OCI-LY7 (cell line): ENCODE measurements around the gene AOX1. TPM values are rescaled to one million over a fixed set of nuclear protein-coding genes. Genes with fewer than 3 reads are reported as not detected.

Source experiments
- BruUV-seq: library from RNA; stranded (reverse); fragments of 400-500 nt; replicated peaks from 2 replicates; lab custom pipeline; 2021; lab: Mats Ljungman, UMichigan
- CTCF ChIA-PET: fragments of 300-600 bp; sonication (Branson Sonifier 250); formaldehyde crosslinking; loops from one replicate; lab custom pipeline; 2022; ENCODE audit warnings: antibody characterized with exemption; ENCODE audit not compliant: unreplicated experiment; lab: Charles Lee
- POLR2A ChIA-PET: fragments of 300-600 bp; sonication (Branson Sonifier 250); formaldehyde crosslinking; loops from one replicate; lab custom pipeline; 2022; ENCODE audit warnings: antibody characterized with exemption; lab: Charles Lee
- DNase-seq: peaks from one replicate; pipeline ENCODE4 v3.0.0-alpha.2; 2015; ENCODE audit warnings: low spot score
- H2AFZ ChIP-seq: fragments of 200-600 bp; sonication (generic), shearing (Covaris generic); 2 replicates; pipeline ENCODE4 v1.6.1; 2014; ENCODE audit warnings: mild to moderate bottlenecking, antibody characterized with exemption, low read length, moderate library complexity
- H3K27ac ChIP-seq: fragments of 200-600 bp; sonication (generic); 2 replicates; pipeline ENCODE4 v1.5.1; 2014; ENCODE audit warnings: mixed run types, low read depth, mild to moderate bottlenecking, moderate library complexity, low read length, inconsistent platforms; ENCODE audit not compliant: poor library complexity, severe bottlenecking
- H3K36me3 ChIP-seq: fragments of 200-600 bp; sonication (generic); 2 replicates; pipeline ENCODE4 v1.6.1; 2014; ENCODE audit warnings: mild to moderate bottlenecking, antibody characterized with exemption, low read length, moderate library complexity, mixed read lengths; ENCODE audit not compliant: insufficient read depth
- H3K4me1 ChIP-seq: fragments of 200-600 bp; sonication (generic); 2 replicates; pipeline ENCODE4 v1.5.1; 2014; ENCODE audit warnings: mild to moderate bottlenecking, low read length; ENCODE audit not compliant: insufficient read depth, poor library complexity, severe bottlenecking
- H3K4me2 ChIP-seq: fragments of 200-600 bp; sonication (generic); 2 replicates; pipeline ENCODE4 v1.6.1; 2014; ENCODE audit warnings: mild to moderate bottlenecking, low read length
- H3K4me3 ChIP-seq: fragments of 200-600 bp; sonication (generic); 2 replicates; pipeline ENCODE4 v1.5.1; 2014; ENCODE audit warnings: mild to moderate bottlenecking, low read depth, low read length; ENCODE audit not compliant: poor library complexity, severe bottlenecking
- H3K79me2 ChIP-seq: fragments of 200-600 bp; sonication (generic); 2 replicates; pipeline ENCODE4 v1.6.1; 2016; ENCODE audit warnings: low read depth, mild to moderate bottlenecking, low read length, moderate library complexity, mixed read lengths; ENCODE audit not compliant: insufficient read depth
- H3K9me2 ChIP-seq: fragments of 200-600 bp; sonication (generic); 2 replicates; pipeline ENCODE4 v1.6.1; 2016; ENCODE audit warnings: mild to moderate bottlenecking, low read length, mixed read lengths; ENCODE audit not compliant: insufficient read depth
- H3K9me3 ChIP-seq: fragments of 200-600 bp; sonication (generic); 2 replicates; pipeline ENCODE4 v1.6.1; 2014; ENCODE audit warnings: mild to moderate bottlenecking, mixed run types, low read length, mixed read lengths
- H4K20me1 ChIP-seq: fragments of 200-600 bp; sonication (generic); 2 replicates; pipeline ENCODE4 v1.6.1; 2014; ENCODE audit warnings: mild to moderate bottlenecking, antibody characterized with exemption, low read length, moderate library complexity, mixed read lengths; ENCODE audit not compliant: insufficient read depth
- EZH2phosphoT487 ChIP-seq: fragments of 200-600 bp; sonication (generic); IDR thresholded peaks from 2 replicates; pipeline ENCODE4 v1.6.1; 2018; ENCODE audit warnings: low read depth, borderline replicate concordance, mild to moderate bottlenecking, mixed run types, antibody characterized with exemption, low read length, moderate library complexity, mixed read lengths
- intact Hi-C: fragments of 100-400 bp; cut with micrococcal nuclease; formaldehyde crosslinking; loops from one replicate; pipeline ENCODE4 v1.10.0; 2022; ENCODE audit not compliant: unreplicated experiment
- total RNA-seq, 2 experiments: library from RNA; depleted of rRNA in 1 of 2; stranded (reverse); fragments of >200 nt in 1 of 2; shearing (Covaris generic) in 1 of 2; gene quantifications; 2 replicates each; pipeline ENCODE4 v1.2.3, GENCODE V29; 2014 to 2022
- TF ChIP-seq, protein P1 (sequence below): fragments of 200-600 bp; sonication (generic); conservative IDR thresholded peaks from 2 replicates; pipeline ENCODE4 v1.5.1; 2014; ENCODE audit warnings: mild to moderate bottlenecking, antibody characterized with exemption, low read length, moderate library complexity, mixed read lengths

AOX1 gene
- total RNA-seq, 2 experiments from 2014 or later, result 0.06 TPM; not detected in 1

GRCh38 chr2:200670751-200671150 lies 84.9 kb downstream of the AOX1 start:
- H4K20me1 ChIP-seq, result no peaks in the 10 kb centered on the region
- no peak overlapping the region for H2AFZ ChIP-seq
- H3K9me2 ChIP-seq, result no peaks in the 10 kb centered on the region
- TF ChIP-seq EZH2phosphoT487, result no peak
- TF ChIP-seq, protein P1, sequence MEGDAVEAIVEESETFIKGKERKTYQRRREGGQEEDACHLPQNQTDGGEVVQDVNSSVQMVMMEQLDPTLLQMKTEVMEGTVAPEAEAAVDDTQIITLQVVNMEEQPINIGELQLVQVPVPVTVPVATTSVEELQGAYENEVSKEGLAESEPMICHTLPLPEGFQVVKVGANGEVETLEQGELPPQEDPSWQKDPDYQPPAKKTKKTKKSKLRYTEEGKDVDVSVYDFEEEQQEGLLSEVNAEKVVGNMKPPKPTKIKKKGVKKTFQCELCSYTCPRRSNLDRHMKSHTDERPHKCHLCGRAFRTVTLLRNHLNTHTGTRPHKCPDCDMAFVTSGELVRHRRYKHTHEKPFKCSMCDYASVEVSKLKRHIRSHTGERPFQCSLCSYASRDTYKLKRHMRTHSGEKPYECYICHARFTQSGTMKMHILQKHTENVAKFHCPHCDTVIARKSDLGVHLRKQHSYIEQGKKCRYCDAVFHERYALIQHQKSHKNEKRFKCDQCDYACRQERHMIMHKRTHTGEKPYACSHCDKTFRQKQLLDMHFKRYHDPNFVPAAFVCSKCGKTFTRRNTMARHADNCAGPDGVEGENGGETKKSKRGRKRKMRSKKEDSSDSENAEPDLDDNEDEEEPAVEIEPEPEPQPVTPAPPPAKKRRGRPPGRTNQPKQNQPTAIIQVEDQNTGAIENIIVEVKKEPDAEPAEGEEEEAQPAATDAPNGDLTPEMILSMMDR, result no peak
- ChIA-PET POLR2A (interaction anchor here (0.7 kb wide), 1 partner anchor 1403 kb away, joined by 3 read pairs; no protein-coding TSS in a partner anchor), CTCF (no interaction called here)
- H3K4me1 ChIP-seq, result peaks cover 5% of the 10 kb centered on the region
- H3K9me3 ChIP-seq, result no peaks in the 10 kb centered on the region
- no peak for DNase-seq
- no peaks in the 10 kb centered on the region for H3K79me2 ChIP-seq
- no peaks in the 10 kb centered on the region for H3K36me3 ChIP-seq
- intact Hi-C loops, result no loop called here
- H3K4me3 ChIP-seq, result no peak overlapping the region
- no peak overlapping the region for H3K27ac ChIP-seq
- H3K4me2 ChIP-seq, result no peak overlapping the region
- no TSS peak for BruUV-seq

GRCh38 chr2:200673191-200673590 lies 87.4 kb downstream of the AOX1 start:
- Histone ChIP-seq H3K9me2 (no peaks in the 10 kb centered on the region), H2AFZ (no peak overlapping the region), H3K4me1 (peaks cover 5% of the 10 kb centered on the region), H3K79me2 (no peaks in the 10 kb centered on the region), H4K20me1 (no peaks in the 10 kb centered on the region), H3K36me3 (no peaks in the 10 kb centered on the region), H3K4me2 (no peak overlapping the region), H3K4me3 (no peak overlapping the region), H3K9me3 (no peaks in the 10 kb centered on the region), H3K27ac (no peak overlapping the region)
- no TSS peak for BruUV-seq
- intact Hi-C loops, result no loop called here
- ChIA-PET POLR2A (no interaction called here), CTCF (no interaction called here)
- no peak for TF ChIP-seq EZH2phosphoT487
- TF ChIP-seq, protein P1, result no peak
- no peak for DNase-seq

GRCh38 chr2:200674837-200675236 lies 89.0 kb downstream of the AOX1 start:
- BruUV-seq, result no TSS peak

More at GRCh38 chr2:200674837-200675236, 89.0 kb downstream of the AOX1 start:
- intact Hi-C loops, result no loop called here
- H3K9me2 ChIP-seq, result no peaks in the 10 kb centered on the region
- H4K20me1 ChIP-seq, result no peaks in the 10 kb centered on the region
- no peaks in the 10 kb centered on the region for H3K36me3 ChIP-seq
- no peak overlapping the region for H3K4me3 ChIP-seq
- H3K4me2 ChIP-seq, result no peak overlapping the region
- H3K79me2 ChIP-seq, result no peaks in the 10 kb centered on the region
- no peak for DNase-seq
- TF ChIP-seq, protein P1, result no peak
- TF ChIP-seq EZH2phosphoT487, result no peak
- ChIA-PET CTCF (no interaction called here), POLR2A (interaction anchor here (1.2 kb wide), 1 partner anchor 12 kb away, joined by 5 read pairs; no protein-coding TSS in a partner anchor)
- no peaks in the 10 kb centered on the region for H3K4me1 ChIP-seq
- H2AFZ ChIP-seq, result no peak overlapping the region
- no peaks in the 10 kb centered on the region for H3K9me3 ChIP-seq
- no peak overlapping the region for H3K27ac ChIP-seq
